Keratinocyte (primary cell): ENCODE measurements around the gene LCP2. TPM values are rescaled to one million over a fixed set of nuclear protein-coding genes. Genes with fewer than 3 reads are reported as not detected.

Experiments used
- DNase-seq: peaks from one replicate; pipeline ENCODE4 v3.0.0-alpha.2; 2011; ENCODE audit warnings: low read depth, missing footprints, low spot score
- FAIRE-seq: peaks from 2 replicates; lab custom pipeline; 2011; peaks lifted over from hg19 to GRCh38; lab: Jason Lieb, UNC
- H2AFZ ChIP-seq: 2 replicates; pipeline ENCODE4 v1.6.0; 2012; ENCODE audit warnings: low read length, control low read depth, inconsistent platforms; ENCODE audit not compliant: control insufficient read depth
- H3K27ac ChIP-seq: 2 replicates; pipeline ENCODE4 v1.5.1; 2011; ENCODE audit warnings: low read length; ENCODE audit not compliant: control insufficient read depth, insufficient read depth
- H3K27me3 ChIP-seq: 3 replicates; pipeline ENCODE4 v1.6.0; 2011; ENCODE audit warnings: low read length; ENCODE audit not compliant: control insufficient read depth, insufficient read depth; ENCODE audit errors: extremely low read depth
- H3K36me3 ChIP-seq, 2 experiments: 2 replicates in 1 of 2; 3 replicates in 1 of 2; pipeline ENCODE4 v1.5.1; 2011; ENCODE audit warnings: low read length in 2 of 2, mild to moderate bottlenecking in 1 of 2; ENCODE audit not compliant: control insufficient read depth in 2 of 2, insufficient read depth in 2 of 2; ENCODE audit errors: extremely low read depth in 1 of 2
- H3K4me1 ChIP-seq: 3 replicates; pipeline ENCODE4 v1.5.1; 2011; ENCODE audit warnings: low read length; ENCODE audit not compliant: control insufficient read depth, insufficient read depth; ENCODE audit errors: extremely low read depth
- H3K4me2 ChIP-seq: 3 replicates; pipeline ENCODE4 v1.6.0; 2011; ENCODE audit warnings: low read depth, low read length; ENCODE audit not compliant: control insufficient read depth, insufficient read depth; ENCODE audit errors: extremely low read depth
- H3K4me3 ChIP-seq, 3 experiments: fragments of 200-600 bp in 1 of 3; sonication (generic) in 1 of 3; 2 replicates in 2 of 3; 3 replicates in 1 of 3; pipeline ENCODE4 v1.5.1; 2011 to 2016; ENCODE audit warnings: low read length in 3 of 3, mild to moderate bottlenecking in 3 of 3, control low read depth in 2 of 3, inconsistent platforms in 1 of 3, low read depth in 1 of 3, mixed read lengths in 1 of 3, mixed run types in 1 of 3, moderate library complexity in 1 of 3; ENCODE audit not compliant: control insufficient read depth in 2 of 3, insufficient read depth in 2 of 3; ENCODE audit errors: extremely low read depth in 1 of 3
- H3K79me2 ChIP-seq: 2 replicates; pipeline ENCODE4 v1.6.0; 2012; ENCODE audit warnings: low read length; ENCODE audit not compliant: control insufficient read depth, insufficient read depth
- H3K9ac ChIP-seq: 3 replicates; pipeline ENCODE4 v1.6.0; 2011; ENCODE audit warnings: low read length; ENCODE audit not compliant: control insufficient read depth, insufficient read depth; ENCODE audit errors: extremely low read depth
- H3K9me1 ChIP-seq: 3 replicates; pipeline ENCODE4 v1.6.0; 2011; ENCODE audit warnings: low read length; ENCODE audit not compliant: control insufficient read depth, insufficient read depth; ENCODE audit errors: extremely low read depth
- H3K9me3 ChIP-seq: 2 replicates; pipeline ENCODE4 v1.5.1; 2012; ENCODE audit warnings: low read depth, low read length; ENCODE audit not compliant: control insufficient read depth
- H4K20me1 ChIP-seq: 3 replicates; pipeline ENCODE4 v1.6.0; 2011; ENCODE audit warnings: low read length; ENCODE audit not compliant: control insufficient read depth, insufficient read depth; ENCODE audit errors: extremely low read depth
- EZH2 ChIP-seq: IDR thresholded peaks from one replicate; pipeline ENCODE4 v1.6.1; 2012; ENCODE audit warnings: inconsistent platforms, mild to moderate bottlenecking, low read length, moderate library complexity
- dilution Hi-C: fragments of 300-500 bp; cut with MboI; formaldehyde crosslinking; loops from one replicate; pipeline ENCODE4 v1.7.0; 2020; ENCODE audit warnings: low sequenced_read_pairs; ENCODE audit not compliant: extremely low pct_ligation_motif_present
- polyA plus RNA-seq, 5 experiments: library from polyadenylated mRNA; depleted of rRNA in 3 of 5; stranded (reverse) in 3 of 5; stranded (forward) in 1 of 5; unstranded in 1 of 5; fragments of >200 nt; gene quantifications; 1 replicate in 1 of 5; 2 replicates in 3 of 5; 3 replicates in 1 of 5; pipeline versions ENCODE4 v1.2.1 to v1.2.3, GENCODE V29; 2011 to 2012; ENCODE audit warnings: missing spikeins in 2 of 5, low read depth in 1 of 5, low replicate concordance in 1 of 5
- TF ChIP-seq, protein P1 (sequence below), 3 experiments: IDR thresholded peaks in 1 of 3; conservative IDR thresholded peaks in 1 of 3; optimal IDR thresholded peaks in 1 of 3; 2 replicates in 2 of 3; 3 replicates in 1 of 3; pipeline versions ENCODE3 to v1.5.1; 2011; ENCODE audit warnings: low read length in 3 of 3, mild to moderate bottlenecking in 3 of 3, moderate library complexity in 2 of 3, control low read depth in 1 of 3, inconsistent platforms in 1 of 3; ENCODE audit not compliant: insufficient read depth in 2 of 3; ENCODE audit errors: extremely low read depth in 1 of 3

LCP2 gene
- polyA plus RNA-seq, 1 donor (not counting 4 experiments of a cell fraction or from before 2014, with no cell fraction given): not detected

DNA sequence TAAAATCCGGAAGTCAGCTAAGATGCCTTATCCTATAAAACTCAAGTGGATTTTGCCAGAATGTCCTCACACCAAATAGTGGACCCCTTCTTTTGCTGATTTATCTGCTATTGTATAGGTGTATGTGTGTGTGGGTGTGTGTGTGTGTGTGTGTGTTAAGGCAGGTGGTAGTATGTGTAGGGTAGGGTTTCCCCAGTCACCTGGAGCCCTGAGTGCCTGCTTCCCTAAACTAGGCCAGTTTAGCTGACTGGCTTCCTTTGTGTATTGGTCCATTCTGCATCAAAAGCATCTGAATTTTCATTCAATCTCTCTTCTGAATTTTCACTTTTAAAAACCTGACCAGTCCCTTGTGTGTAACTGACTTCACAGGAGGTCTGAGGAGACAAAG is 42.2 kb upstream of the LCP2 start:
- H3K27me3 ChIP-seq: no peaks in the 10 kb centered on the region

DNA sequence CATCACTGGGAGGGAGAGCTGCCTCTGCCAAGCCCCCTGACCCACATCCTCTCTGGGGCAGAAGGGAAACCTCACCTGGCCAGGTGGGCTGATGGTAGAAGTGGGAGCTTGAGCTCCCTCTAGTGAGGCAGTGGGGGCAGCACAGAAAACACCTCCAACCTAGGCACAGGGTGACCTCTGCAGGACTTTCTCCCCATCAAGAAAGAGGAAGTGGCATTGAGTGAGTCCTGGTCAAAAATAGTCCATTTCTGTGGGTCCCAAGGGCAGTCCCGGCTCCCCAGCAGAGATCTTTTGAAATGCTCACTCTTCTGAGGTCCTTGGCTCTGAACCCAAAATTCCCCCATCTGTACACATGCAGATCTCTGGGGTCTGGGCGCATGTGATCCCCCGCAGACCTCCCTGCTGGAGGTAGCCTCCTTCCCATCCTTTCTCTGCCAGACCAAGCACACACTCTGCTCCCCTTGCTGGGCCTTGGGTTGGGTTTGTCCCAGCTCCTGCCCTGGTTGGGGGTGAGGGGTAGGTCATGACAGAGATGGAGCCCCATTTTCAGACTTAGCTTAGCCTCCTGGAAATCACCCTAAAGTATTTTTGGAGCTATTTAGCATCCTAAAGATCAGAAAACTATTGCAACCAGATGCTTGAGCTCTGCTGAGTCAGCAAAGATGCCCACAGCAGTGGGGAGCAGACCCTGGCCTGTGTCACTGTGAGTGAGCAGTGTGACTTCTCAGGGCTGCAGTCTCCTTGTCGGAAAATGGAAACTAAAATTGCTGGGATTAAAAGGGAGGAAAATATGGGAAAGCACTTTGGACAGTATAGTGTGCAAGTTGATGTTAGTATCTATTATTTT is 41.6 kb upstream of the LCP2 start:
- H3K27me3 ChIP-seq: no peaks in the 10 kb centered on the region
- no peak overlapping the region for H3K9ac ChIP-seq
- no peaks in the 10 kb centered on the region for H3K4me1 ChIP-seq
- dilution Hi-C loops: no loop called here
- no peak for TF ChIP-seq EZH2
- TF ChIP-seq, protein P1, sequence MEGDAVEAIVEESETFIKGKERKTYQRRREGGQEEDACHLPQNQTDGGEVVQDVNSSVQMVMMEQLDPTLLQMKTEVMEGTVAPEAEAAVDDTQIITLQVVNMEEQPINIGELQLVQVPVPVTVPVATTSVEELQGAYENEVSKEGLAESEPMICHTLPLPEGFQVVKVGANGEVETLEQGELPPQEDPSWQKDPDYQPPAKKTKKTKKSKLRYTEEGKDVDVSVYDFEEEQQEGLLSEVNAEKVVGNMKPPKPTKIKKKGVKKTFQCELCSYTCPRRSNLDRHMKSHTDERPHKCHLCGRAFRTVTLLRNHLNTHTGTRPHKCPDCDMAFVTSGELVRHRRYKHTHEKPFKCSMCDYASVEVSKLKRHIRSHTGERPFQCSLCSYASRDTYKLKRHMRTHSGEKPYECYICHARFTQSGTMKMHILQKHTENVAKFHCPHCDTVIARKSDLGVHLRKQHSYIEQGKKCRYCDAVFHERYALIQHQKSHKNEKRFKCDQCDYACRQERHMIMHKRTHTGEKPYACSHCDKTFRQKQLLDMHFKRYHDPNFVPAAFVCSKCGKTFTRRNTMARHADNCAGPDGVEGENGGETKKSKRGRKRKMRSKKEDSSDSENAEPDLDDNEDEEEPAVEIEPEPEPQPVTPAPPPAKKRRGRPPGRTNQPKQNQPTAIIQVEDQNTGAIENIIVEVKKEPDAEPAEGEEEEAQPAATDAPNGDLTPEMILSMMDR (optimal IDR thresholded peaks at IDR 0.05 in 1 of 3, IDR thresholded peaks at IDR 0.05 in 1 of 3, conservative IDR thresholded peaks at IDR 0.05 in 1 of 3; ENCODE audit: extremely low read depth in 1 of 3, insufficient read depth in 2 of 3, low read length in 3 of 3): peak; percentile 16 to 55 (median 35)
- H3K9me3 ChIP-seq: no peaks in the 10 kb centered on the region
- H2AFZ ChIP-seq: no peak overlapping the region
- no peaks in the 10 kb centered on the region for H4K20me1 ChIP-seq
- FAIRE-seq (no peak), DNase-seq (no peak)
- no peaks in the 10 kb centered on the region for H3K9me1 ChIP-seq
- no peak overlapping the region for H3K27ac ChIP-seq
- H3K4me2 ChIP-seq: no peak overlapping the region
- H3K79me2 ChIP-seq: no peaks in the 10 kb centered on the region
- no peaks in the 10 kb centered on the region for H3K36me3 ChIP-seq
- H3K4me3 ChIP-seq: no peak overlapping the region

More for the DNA sequence above, 42.2 kb upstream of the LCP2 start:
- Histone ChIP-seq H3K9me3 (no peaks in the 10 kb centered on the region), H2AFZ (no peak overlapping the region), H3K4me2 (no peak overlapping the region), H3K9ac (no peak overlapping the region), H3K36me3 (no peaks in the 10 kb centered on the region), H3K9me1 (no peaks in the 10 kb centered on the region), H3K4me1 (no peaks in the 10 kb centered on the region), H3K27ac (no peak overlapping the region), H3K4me3 (no peak overlapping the region), H4K20me1 (no peaks in the 10 kb centered on the region), H3K79me2 (no peaks in the 10 kb centered on the region)
- dilution Hi-C loops: no loop called here
- DNase-seq (no peak), FAIRE-seq (no peak)
- TF ChIP-seq EZH2: no peak
- TF ChIP-seq, protein P1 (optimal IDR thresholded peaks at IDR 0.05 in 1 of 3, IDR thresholded peaks at IDR 0.05 in 1 of 3, conservative IDR thresholded peaks at IDR 0.05 in 1 of 3; ENCODE audit: extremely low read depth in 1 of 3, insufficient read depth in 2 of 3, low read length in 3 of 3): no peak
